Measurements from ENCODE around the gene SSX2IP.
"Not testable (repeated sequence)": the region's sequence is repeated elsewhere in the genome, so short reads cannot be mapped to it uniquely, and the experiment has no call there.

SSX2IP gene

GRCh38 chr1:84677415-84678099, 12.7 kb downstream of the SSX2IP start:
- DNase-seq (ENCODE audit: low read depth), result no peak

- DNase-seq (ENCODE audit: low read depth), result no peak
Measured at GRCh38 chr1:84675631-84676030, 14.6 kb downstream of the SSX2IP start.

- DNase-seq (ENCODE audit: low read depth), result no peak
Measured at GRCh38 chr1:84675106-84675505, 15.2 kb downstream of the SSX2IP start.

GRCh38 chr1:84674705-84675104, 15.6 kb downstream of the SSX2IP start:
- DNase-seq (ENCODE audit: low read depth), result no peak

- DNase-seq (ENCODE audit: low read depth), result no peak
Measured at GRCh38 chr1:84674021-84674420, 16.2 kb downstream of the SSX2IP start.

- DNase-seq (ENCODE audit: low read depth), result no peak
Measured at GRCh38 chr1:84672080-84672854, 18.0 kb downstream of the SSX2IP start.

GRCh38 chr1:84669831-84670230, 20.4 kb downstream of the SSX2IP start:
- DNase-seq (ENCODE audit: low read depth), result no peak

- DNase-seq (ENCODE audit: low read depth), result no peak
Measured at GRCh38 chr1:84668185-84668584, 22.1 kb downstream of the SSX2IP start.

GRCh38 chr1:84665703-84666317, 24.5 kb downstream of the SSX2IP start:
- DNase-seq (ENCODE audit: low read depth), result no peak

- DNase-seq (ENCODE audit: low read depth), result no peak
Measured at GRCh38 chr1:84653130-84653677, 37.1 kb downstream of the SSX2IP start.

- no peak for DNase-seq (ENCODE audit: low read depth)
Measured at GRCh38 chr1:84644472-84644871, 45.8 kb downstream of the SSX2IP start.

GRCh38 chr1:84643183-84643582, 47.1 kb downstream of the SSX2IP start:
- no peak for DNase-seq (ENCODE audit: low read depth)

- DNase-seq (ENCODE audit: low read depth), result no peak
Measured at GRCh38 chr1:84642774-84643173, 47.5 kb downstream of the SSX2IP start.

GRCh38 chr1:84639731-84640130, 50.5 kb downstream of the SSX2IP start:
- DNase-seq (ENCODE audit: low read depth), result not testable (repeated sequence)

- DNase-seq (ENCODE audit: low read depth), result no peak
Measured at GRCh38 chr1:84635429-84635828, 54.8 kb downstream of the SSX2IP start.

- no peak for DNase-seq (ENCODE audit: low read depth)
Measured at GRCh38 chr1:84634536-84635205, 55.6 kb downstream of the SSX2IP start.

- no peak for DNase-seq (ENCODE audit: low read depth)
Measured at GRCh38 chr1:84632673-84633434, 57.4 kb downstream of the SSX2IP start.

- no peak for DNase-seq (ENCODE audit: low read depth)
Measured at GRCh38 chr1:84632137-84632536, 58.1 kb downstream of the SSX2IP start.

- DNase-seq (ENCODE audit: low read depth), result no peak
Measured at GRCh38 chr1:84624876-84625275, 65.4 kb downstream of the SSX2IP start.

- no peak for DNase-seq (ENCODE audit: low read depth)
Measured at GRCh38 chr1:84621553-84621952, 68.7 kb downstream of the SSX2IP start.

GRCh38 chr1:84620720-84621313, 69.4 kb downstream of the SSX2IP start:
- peak; percentile 44 for DNase-seq (ENCODE audit: low read depth)

Measured in T-helper 22 cell (primary cell).